CD4-positive, CD25-positive, alpha-beta regulatory T cell (primary cell): Measurements from ENCODE around the gene ARL6IP5. TPM values are rescaled to one million over a fixed set of nuclear protein-coding genes. Genes with fewer than 3 reads are reported as not detected.

Experiments used
- ATAC-seq, 2 donors: fragments of 150-1000 bp; cut with Tn5 transposase; one replicate each; pipeline ENCODE4 v1.10.0; 2021; ENCODE audit warnings: low read depth in 2 of 2, moderate number of reproducible peaks in 2 of 2, moderate library complexity in 1 of 2
- DNase-seq, 3 donors: peaks; one replicate each; pipeline versions ENCODE4 v3.0.0 to v3.0.0-alpha.2; 2012 to 2022; ENCODE audit warnings: mixed read lengths in 1 of 3
- H3K27ac ChIP-seq: one replicate; pipeline ENCODE4 v1.7.0; 2013; ENCODE audit warnings: mild to moderate bottlenecking, low read length; ENCODE audit not compliant: insufficient read depth, poor library complexity, severe bottlenecking
- H3K27me3 ChIP-seq: one replicate; pipeline ENCODE4 v1.7.0; 2013; ENCODE audit warnings: low read length; ENCODE audit not compliant: control insufficient read depth, insufficient read depth
- H3K36me3 ChIP-seq: one replicate; pipeline ENCODE4 v1.7.0; 2013; ENCODE audit warnings: mild to moderate bottlenecking, low read length, moderate library complexity; ENCODE audit not compliant: control insufficient read depth, insufficient read depth
- H3K4me1 ChIP-seq: 2 replicates; pipeline ENCODE4 v1.7.0; 2013; ENCODE audit warnings: mild to moderate bottlenecking, low read length; ENCODE audit not compliant: insufficient read depth, control insufficient read depth, poor library complexity, severe bottlenecking
- H3K4me3 ChIP-seq: one replicate; pipeline ENCODE4 v1.7.0; 2013; ENCODE audit warnings: low read depth, mild to moderate bottlenecking, low read length, moderate library complexity
- H3K9me3 ChIP-seq, 2 experiments: 1 replicate in 1 of 2; 2 replicates in 1 of 2; pipeline ENCODE4 v1.7.0; 2013; ENCODE audit warnings: low read length in 2 of 2, mild to moderate bottlenecking in 1 of 2, moderate library complexity in 1 of 2; ENCODE audit not compliant: control insufficient read depth in 2 of 2
- H3K27ac Mint-ChIP-seq, 3 donors: one replicate each; pipeline ENCODE4 v1.8.0; 2020 to 2022; ENCODE audit warnings: mild to moderate bottlenecking in 3 of 3, mixed read lengths in 3 of 3, moderate library complexity in 2 of 3
- H3K27me3 Mint-ChIP-seq: one replicate; pipeline ENCODE4 v1.8.0; 2022; ENCODE audit warnings: mild to moderate bottlenecking, mixed read lengths
- H3K36me3 Mint-ChIP-seq: one replicate; pipeline ENCODE4 v1.8.0; 2020; ENCODE audit warnings: mixed read lengths
- H3K4me1 Mint-ChIP-seq, 4 donors: one replicate each; pipeline ENCODE4 v1.8.0; 2020 to 2022; ENCODE audit warnings: mixed read lengths in 4 of 4, mild to moderate bottlenecking in 1 of 4
- H3K4me3 Mint-ChIP-seq, 4 donors: one replicate each; pipeline ENCODE4 v1.8.0; 2020 to 2022; ENCODE audit warnings: mild to moderate bottlenecking in 4 of 4, mixed read lengths in 4 of 4, moderate library complexity in 3 of 4
- H3K9me3 Mint-ChIP-seq, 7 donors: one replicate each; pipeline ENCODE4 v1.8.0; 2020 to 2022; ENCODE audit warnings: mixed read lengths in 7 of 7, mild to moderate bottlenecking in 3 of 7, moderate library complexity in 2 of 7
- polyA plus RNA-seq, 4 donors: library from polyadenylated mRNA; unstranded; fragments of 300-500 nt; fragmentation: Illumina TruSeq; gene quantifications; one replicate each; pipeline ENCODE4 v1.2.3, GENCODE V29; 2021
- total RNA-seq: library from RNA; stranded (reverse); gene quantifications from one replicate; pipeline ENCODE4 v1.2.3, GENCODE V29; 2022

ARL6IP5 gene
- total and polyA plus RNA-seq, 5 donors from 2014 or later = 117 to 578 (median 528) TPM

GRCh38 chr3:69137005-69137404, 52.3 kb downstream of the ARL6IP5 start:
- no peak overlapping the region for H3K4me3 Mint-ChIP-seq
- peaks cover 0 to 3% (median 0%) of the 10 kb centered on the region in 7 donors for H3K9me3 Mint-ChIP-seq
- no peaks in the 10 kb centered on the region for H3K36me3 Mint-ChIP-seq
- H3K4me1 Mint-ChIP-seq = no peaks in the 10 kb centered on the region
- no peaks in the 10 kb centered on the region for H3K9me3 ChIP-seq
- H3K27ac Mint-ChIP-seq = no peak overlapping the region
- no peak overlapping the region for H3K27ac ChIP-seq
- peaks cover 9% of the 10 kb centered on the region for H3K27me3 ChIP-seq
- H3K4me3 ChIP-seq = no peak overlapping the region
- H3K27me3 Mint-ChIP-seq = peaks cover 16% of the 10 kb centered on the region
- no peaks in the 10 kb centered on the region for H3K4me1 ChIP-seq
- H3K36me3 ChIP-seq = no peaks in the 10 kb centered on the region
- ATAC-seq (no peak), DNase-seq (no peak)

GRCh38 chr3:69137412-69137811, 52.7 kb downstream of the ARL6IP5 start:
- H3K9me3 Mint-ChIP-seq = peaks cover 0 to 5% (median 0%) of the 10 kb centered on the region in 7 donors
- H3K4me1 Mint-ChIP-seq = no peaks in the 10 kb centered on the region
- peaks cover 10% of the 10 kb centered on the region for H3K27me3 ChIP-seq
- H3K4me3 ChIP-seq = no peak overlapping the region
- DNase-seq (no peak), ATAC-seq (no peak)
- no peaks in the 10 kb centered on the region for H3K4me1 ChIP-seq
- no peak overlapping the region for H3K4me3 Mint-ChIP-seq
- no peaks in the 10 kb centered on the region for H3K9me3 ChIP-seq
- no peak overlapping the region for H3K27ac ChIP-seq
- peaks cover 16% of the 10 kb centered on the region for H3K27me3 Mint-ChIP-seq
- no peaks in the 10 kb centered on the region for H3K36me3 ChIP-seq
- H3K36me3 Mint-ChIP-seq = no peaks in the 10 kb centered on the region
- H3K27ac Mint-ChIP-seq = no peak overlapping the region

GRCh38 chr3:69141313-69141712, 56.6 kb downstream of the ARL6IP5 start:
- peaks cover 0 to 2% (median 0%) of the 10 kb centered on the region in 7 donors for H3K9me3 Mint-ChIP-seq
- no peaks in the 10 kb centered on the region for H3K4me1 Mint-ChIP-seq
- no peak overlapping the region for H3K27ac ChIP-seq
- H3K27me3 Mint-ChIP-seq = peaks cover 22% of the 10 kb centered on the region
- no peaks in the 10 kb centered on the region for H3K9me3 ChIP-seq
- H3K4me1 ChIP-seq = no peaks in the 10 kb centered on the region
- no peaks in the 10 kb centered on the region for H3K36me3 Mint-ChIP-seq
- DNase-seq (no peak), ATAC-seq (no peak)
- H3K4me3 ChIP-seq = no peak overlapping the region
- no peak overlapping the region for H3K4me3 Mint-ChIP-seq
- H3K27ac Mint-ChIP-seq = no peak overlapping the region
- H3K27me3 ChIP-seq = peaks cover 12% of the 10 kb centered on the region
- H3K36me3 ChIP-seq = no peaks in the 10 kb centered on the region

- H3K4me1 Mint-ChIP-seq = no peaks in the 10 kb centered on the region
- ATAC-seq = no peak
- H3K4me3 ChIP-seq = no peak overlapping the region
These were observed 57.4 kb downstream of the ARL6IP5 start for GRCh38 chr3:69142090-69142489.

GRCh38 chr3:69142797-69143454, 58.2 kb downstream of the ARL6IP5 start:
- no peaks in the 10 kb centered on the region for H3K36me3 ChIP-seq
- H3K4me3 ChIP-seq = no peak overlapping the region
- DNase-seq (no peak), ATAC-seq (no peak)
- H3K9me3 Mint-ChIP-seq = peaks cover 0 to 2% (median 0%) of the 10 kb centered on the region in 7 donors
- peaks cover 12% of the 10 kb centered on the region for H3K27me3 ChIP-seq
- no peaks in the 10 kb centered on the region for H3K36me3 Mint-ChIP-seq
- H3K27me3 Mint-ChIP-seq = peaks cover 17% of the 10 kb centered on the region
- no peaks in the 10 kb centered on the region for H3K4me1 ChIP-seq
- H3K27ac Mint-ChIP-seq = peak overlapping the region in 1 of 3 donors; percentile 22
- no peaks in the 10 kb centered on the region for H3K9me3 ChIP-seq
- no peak overlapping the region for H3K4me3 Mint-ChIP-seq
- H3K4me1 Mint-ChIP-seq = no peaks in the 10 kb centered on the region
- H3K27ac ChIP-seq = no peak overlapping the region

More at GRCh38 chr3:69142090-69142489, 57.4 kb downstream of the ARL6IP5 start:
- Mint-ChIP-seq H3K27me3 (peaks cover 19% of the 10 kb centered on the region), H3K27ac (no peak overlapping the region), H3K9me3 (peaks cover 0 to 2% (median 0%) of the 10 kb centered on the region in 7 donors), H3K36me3 (no peaks in the 10 kb centered on the region), H3K4me3 (no peak overlapping the region)
- H3K9me3 ChIP-seq = no peaks in the 10 kb centered on the region
- no peak for DNase-seq
- H3K27ac ChIP-seq = no peak overlapping the region
- H3K36me3 ChIP-seq = no peaks in the 10 kb centered on the region
- no peaks in the 10 kb centered on the region for H3K4me1 ChIP-seq
- peaks cover 12% of the 10 kb centered on the region for H3K27me3 ChIP-seq

GRCh38 chr3:69143612-69144011, 58.9 kb downstream of the ARL6IP5 start:
- no peak overlapping the region for H3K4me3 ChIP-seq
- no peak overlapping the region for H3K27ac Mint-ChIP-seq
- H3K27ac ChIP-seq = no peak overlapping the region
- H3K27me3 Mint-ChIP-seq = peaks cover 17% of the 10 kb centered on the region
- peaks cover 0 to 2% (median 0%) of the 10 kb centered on the region in 7 donors for H3K9me3 Mint-ChIP-seq
- no peaks in the 10 kb centered on the region for H3K4me1 ChIP-seq
- peaks cover 12% of the 10 kb centered on the region for H3K27me3 ChIP-seq
- H3K4me1 Mint-ChIP-seq = no peaks in the 10 kb centered on the region
- H3K4me3 Mint-ChIP-seq = no peak overlapping the region
- no peaks in the 10 kb centered on the region for H3K9me3 ChIP-seq
- H3K36me3 Mint-ChIP-seq = no peaks in the 10 kb centered on the region
- no peaks in the 10 kb centered on the region for H3K36me3 ChIP-seq
- ATAC-seq (no peak), DNase-seq (no peak)

- H3K27me3 Mint-ChIP-seq = peaks cover 17% of the 10 kb centered on the region
- H3K4me1 Mint-ChIP-seq = no peaks in the 10 kb centered on the region
- no peak overlapping the region for H3K27ac ChIP-seq
- peaks cover 10% of the 10 kb centered on the region for H3K27me3 ChIP-seq
- H3K36me3 Mint-ChIP-seq = no peaks in the 10 kb centered on the region
- H3K4me1 ChIP-seq = no peaks in the 10 kb centered on the region
- no peak overlapping the region for H3K4me3 Mint-ChIP-seq
- peaks cover 0 to 2% (median 0%) of the 10 kb centered on the region in 7 donors for H3K9me3 Mint-ChIP-seq
- no peak overlapping the region for H3K27ac Mint-ChIP-seq
- H3K4me3 ChIP-seq = no peak overlapping the region
- no peaks in the 10 kb centered on the region for H3K36me3 ChIP-seq
- H3K9me3 ChIP-seq = no peaks in the 10 kb centered on the region
- ATAC-seq = no peak
- no peak for DNase-seq
These were observed 60.0 kb downstream of the ARL6IP5 start for GRCh38 chr3:69144631-69145245.

GRCh38 chr3:69145688-69146087, 61.0 kb downstream of the ARL6IP5 start:
- no peaks in the 10 kb centered on the region for H3K36me3 ChIP-seq
- peak overlapping the region in 1 of 3 donors; percentile 5 for H3K27ac Mint-ChIP-seq
- no peak overlapping the region for H3K4me3 ChIP-seq
- H3K4me1 ChIP-seq = no peaks in the 10 kb centered on the region
- H3K9me3 Mint-ChIP-seq = peaks cover 0 to 2% (median 0%) of the 10 kb centered on the region in 7 donors
- DNase-seq (no peak), ATAC-seq (no peak)
- H3K9me3 ChIP-seq = no peaks in the 10 kb centered on the region
- peaks cover 7% of the 10 kb centered on the region for H3K27me3 ChIP-seq
- no peak overlapping the region for H3K4me3 Mint-ChIP-seq
- H3K27ac ChIP-seq = no peak overlapping the region
- no peaks in the 10 kb centered on the region for H3K4me1 Mint-ChIP-seq
- peaks cover 11% of the 10 kb centered on the region for H3K27me3 Mint-ChIP-seq
- H3K36me3 Mint-ChIP-seq = no peaks in the 10 kb centered on the region
